PC-3 (cell line): ENCODE results near the gene PIGU.

ENCODE experiments used
- EZH2 ChIP-seq: fragments of 300-600 bp; sonication (generic); IDR thresholded peaks from one replicate; pipeline ENCODE4 v1.6.1; 2017; ENCODE audit warnings: antibody characterized with exemption, mild to moderate bottlenecking, low read length; ENCODE audit not compliant: unreplicated experiment
- EZH2phosphoT487 ChIP-seq: fragments of 300-600 bp; sonication (generic); IDR thresholded peaks from 2 replicates; pipeline ENCODE4 v1.6.1; 2018; ENCODE audit warnings: mild to moderate bottlenecking, antibody characterized with exemption, low read length, borderline replicate concordance
- TF ChIP-seq, protein P1 (sequence below): fragments of 300-600 bp; sonication (generic); conservative IDR thresholded peaks from 2 replicates; pipeline ENCODE4 v1.5.1; 2017; ENCODE audit warnings: antibody characterized with exemption, low read depth, mild to moderate bottlenecking, low read length

- TF ChIP-seq, protein P1, sequence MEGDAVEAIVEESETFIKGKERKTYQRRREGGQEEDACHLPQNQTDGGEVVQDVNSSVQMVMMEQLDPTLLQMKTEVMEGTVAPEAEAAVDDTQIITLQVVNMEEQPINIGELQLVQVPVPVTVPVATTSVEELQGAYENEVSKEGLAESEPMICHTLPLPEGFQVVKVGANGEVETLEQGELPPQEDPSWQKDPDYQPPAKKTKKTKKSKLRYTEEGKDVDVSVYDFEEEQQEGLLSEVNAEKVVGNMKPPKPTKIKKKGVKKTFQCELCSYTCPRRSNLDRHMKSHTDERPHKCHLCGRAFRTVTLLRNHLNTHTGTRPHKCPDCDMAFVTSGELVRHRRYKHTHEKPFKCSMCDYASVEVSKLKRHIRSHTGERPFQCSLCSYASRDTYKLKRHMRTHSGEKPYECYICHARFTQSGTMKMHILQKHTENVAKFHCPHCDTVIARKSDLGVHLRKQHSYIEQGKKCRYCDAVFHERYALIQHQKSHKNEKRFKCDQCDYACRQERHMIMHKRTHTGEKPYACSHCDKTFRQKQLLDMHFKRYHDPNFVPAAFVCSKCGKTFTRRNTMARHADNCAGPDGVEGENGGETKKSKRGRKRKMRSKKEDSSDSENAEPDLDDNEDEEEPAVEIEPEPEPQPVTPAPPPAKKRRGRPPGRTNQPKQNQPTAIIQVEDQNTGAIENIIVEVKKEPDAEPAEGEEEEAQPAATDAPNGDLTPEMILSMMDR, result no peak
- no peak for TF ChIP-seq EZH2phosphoT487
- no peak for TF ChIP-seq EZH2
These were observed 94.0 kb downstream of the PIGU start for GRCh38 chr20:34582911-34583310.
